Glomerular visceral epithelial cell (primary cell): ENCODE measurements around the gene LSS.

ENCODE experiments used
- DNase-seq: peaks from one replicate; pipeline ENCODE4 v3.0.0-alpha.2; 2016; ENCODE audit errors: extremely low spot score

The LSS gene

GRCh38 chr21:46218906-46219590 is 9.5 kb downstream of the LSS start:
- DNase-seq = no peak

GRCh38 chr21:46217511-46218196 is 10.9 kb downstream of the LSS start:
- no peak for DNase-seq

- DNase-seq = no peak
Measured at GRCh38 chr21:46216132-46216747, 12.3 kb downstream of the LSS start.

DNA sequence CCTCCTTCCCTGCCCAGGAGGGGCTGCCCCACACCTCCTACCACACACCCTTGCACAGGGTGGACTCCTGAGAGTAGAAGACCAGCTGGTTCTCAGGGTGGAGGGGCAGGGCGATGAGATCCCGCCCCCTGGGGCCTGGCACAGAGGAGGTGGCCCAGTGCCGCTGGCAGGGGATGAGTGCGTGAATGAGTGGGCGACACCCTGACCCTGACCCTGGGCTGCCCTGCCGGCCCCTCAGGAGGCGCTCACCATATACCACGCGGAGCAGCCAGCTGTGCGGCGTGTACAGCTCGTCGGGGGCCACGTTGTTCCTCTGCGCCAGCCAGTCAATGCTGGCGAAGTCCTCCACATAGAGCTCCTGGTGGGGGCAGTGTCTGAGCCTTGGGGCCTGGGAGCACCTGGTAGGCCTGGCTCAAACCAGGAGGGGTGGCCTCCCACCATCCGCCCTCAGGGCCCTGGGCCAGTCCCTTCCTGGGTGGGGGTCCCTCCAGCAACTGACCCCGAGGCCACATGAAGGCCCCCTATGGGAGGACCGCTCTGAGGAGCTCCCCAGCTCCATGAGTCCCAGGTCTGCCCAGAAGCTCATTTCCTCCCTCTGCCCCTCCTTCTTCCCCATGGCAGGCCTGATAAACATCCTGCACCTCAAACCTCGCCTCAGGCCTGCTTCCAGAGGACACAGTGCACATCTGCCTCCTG is 13.0 kb downstream of the LSS start:
- no peak for DNase-seq

- DNase-seq = no peak
Measured at GRCh38 chr21:46214478-46215340, 13.9 kb downstream of the LSS start.

DNA sequence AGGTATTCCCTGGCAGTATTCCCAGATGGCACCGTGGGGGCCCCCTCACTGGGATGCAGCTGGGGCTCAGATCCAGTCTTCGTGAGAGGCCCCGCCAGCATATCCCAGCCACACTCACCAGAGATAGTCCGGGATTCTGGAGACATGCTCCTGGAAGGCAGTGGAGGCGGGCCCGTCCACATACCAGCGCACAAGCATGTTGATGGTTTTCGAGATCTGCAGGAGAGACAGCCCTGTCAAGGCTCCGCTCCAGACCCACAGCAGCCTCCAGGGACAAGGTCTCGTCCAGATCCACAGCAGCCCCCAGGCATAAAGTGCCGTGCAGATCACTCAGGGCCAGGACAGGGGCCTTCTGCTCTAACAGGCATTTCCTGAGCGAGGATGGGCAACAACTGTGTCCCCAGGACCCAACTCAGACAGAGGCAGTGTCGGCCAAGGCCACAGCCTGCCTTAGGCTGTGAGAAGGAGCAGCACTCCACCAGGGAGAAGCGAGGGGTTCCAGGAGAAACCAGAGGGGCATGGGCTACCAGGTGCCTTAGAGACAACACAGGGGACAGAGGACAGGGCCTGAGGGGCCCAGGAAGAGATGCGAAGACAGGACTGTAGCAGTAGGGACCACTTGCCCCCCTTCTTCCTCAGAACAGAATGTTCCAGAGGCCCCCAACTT is 14.8 kb downstream of the LSS start:
- no peak for DNase-seq

GRCh38 chr21:46212721-46213484 is 15.7 kb downstream of the LSS start:
- no peak for DNase-seq

DNA sequence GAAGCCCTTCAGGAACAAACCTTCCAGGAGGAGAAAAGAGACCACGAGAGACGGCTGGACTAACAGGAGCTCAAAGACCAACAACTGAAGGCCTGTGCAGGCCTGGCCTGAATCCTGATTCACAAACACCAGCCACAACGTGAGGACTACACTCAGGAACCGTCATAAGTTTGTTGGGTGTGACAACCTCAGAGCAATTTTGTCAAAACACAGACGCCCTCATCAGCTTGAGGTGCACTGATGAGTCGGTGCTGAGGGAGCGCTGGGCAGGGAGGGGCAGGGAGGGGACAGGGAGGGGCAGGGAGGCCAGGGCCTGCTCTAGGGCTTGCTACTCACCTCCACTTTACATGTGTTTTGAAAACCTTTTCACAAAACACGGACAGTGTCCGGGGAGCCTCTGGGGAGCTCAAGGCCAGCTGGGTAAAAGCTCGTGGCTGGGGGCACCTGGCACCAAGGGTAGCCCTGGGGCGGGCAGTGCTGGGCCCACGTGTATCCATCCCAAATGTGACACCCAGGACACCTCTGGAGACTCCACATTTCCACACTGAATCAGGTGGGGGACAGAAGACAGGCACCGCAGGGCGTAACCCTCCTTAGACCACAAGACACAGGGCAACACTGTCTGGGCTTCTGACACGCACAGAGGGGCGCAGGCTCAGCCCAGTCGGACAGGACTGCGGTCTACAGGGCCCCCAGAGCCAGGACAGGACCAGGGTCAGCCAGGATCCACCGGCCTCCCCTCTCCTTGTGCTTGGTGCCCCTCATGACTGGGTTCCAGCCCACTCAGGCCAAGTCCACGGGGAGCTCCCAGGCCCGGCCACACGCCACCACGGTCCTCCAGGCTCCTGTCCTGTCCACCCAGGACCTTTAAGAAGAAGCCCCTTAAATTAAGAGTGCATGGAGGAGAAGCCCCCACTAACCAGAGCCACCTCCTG is 16.5 kb downstream of the LSS start:
- DNase-seq = no peak

- no peak for DNase-seq
Measured at GRCh38 chr21:46211376-46211775, 17.2 kb downstream of the LSS start.

- no peak for DNase-seq
Measured at GRCh38 chr21:46210378-46211136, 18.0 kb downstream of the LSS start.

GRCh38 chr21:46208761-46209721 is 19.5 kb downstream of the LSS start:
- DNase-seq = no peak

DNA sequence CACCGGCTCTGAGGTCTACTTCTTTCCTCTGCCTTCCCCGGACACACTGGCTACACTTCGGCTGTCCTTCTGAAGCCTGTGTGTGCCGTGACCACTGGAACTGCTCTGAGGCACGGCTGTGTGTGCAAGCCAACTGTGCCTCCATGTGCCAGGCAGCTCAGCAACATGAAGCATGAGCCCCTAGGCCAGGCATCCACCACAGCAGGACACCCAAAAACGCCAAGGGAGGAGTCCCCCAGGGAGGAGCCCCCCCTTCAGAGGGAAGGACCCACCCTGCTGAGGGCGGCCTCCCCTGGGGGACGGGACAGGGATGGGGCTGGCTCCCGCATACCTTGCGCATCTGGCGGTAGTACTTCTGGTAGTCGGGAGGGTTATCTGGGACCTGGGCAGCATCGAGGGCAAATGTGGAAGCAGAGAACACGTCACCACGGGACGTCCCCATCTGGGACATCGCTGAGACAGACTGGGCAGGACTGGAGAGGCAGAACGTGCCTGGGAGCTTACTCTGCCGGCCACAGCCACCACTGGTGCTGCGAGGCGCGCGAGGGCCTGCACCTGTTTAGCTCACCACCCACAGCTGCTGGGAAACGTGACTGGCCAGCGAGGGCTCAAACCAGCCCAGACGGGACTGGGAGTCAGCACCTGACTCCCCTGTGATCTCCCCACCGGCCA is 20.5 kb downstream of the LSS start:
- DNase-seq = no peak

DNA sequence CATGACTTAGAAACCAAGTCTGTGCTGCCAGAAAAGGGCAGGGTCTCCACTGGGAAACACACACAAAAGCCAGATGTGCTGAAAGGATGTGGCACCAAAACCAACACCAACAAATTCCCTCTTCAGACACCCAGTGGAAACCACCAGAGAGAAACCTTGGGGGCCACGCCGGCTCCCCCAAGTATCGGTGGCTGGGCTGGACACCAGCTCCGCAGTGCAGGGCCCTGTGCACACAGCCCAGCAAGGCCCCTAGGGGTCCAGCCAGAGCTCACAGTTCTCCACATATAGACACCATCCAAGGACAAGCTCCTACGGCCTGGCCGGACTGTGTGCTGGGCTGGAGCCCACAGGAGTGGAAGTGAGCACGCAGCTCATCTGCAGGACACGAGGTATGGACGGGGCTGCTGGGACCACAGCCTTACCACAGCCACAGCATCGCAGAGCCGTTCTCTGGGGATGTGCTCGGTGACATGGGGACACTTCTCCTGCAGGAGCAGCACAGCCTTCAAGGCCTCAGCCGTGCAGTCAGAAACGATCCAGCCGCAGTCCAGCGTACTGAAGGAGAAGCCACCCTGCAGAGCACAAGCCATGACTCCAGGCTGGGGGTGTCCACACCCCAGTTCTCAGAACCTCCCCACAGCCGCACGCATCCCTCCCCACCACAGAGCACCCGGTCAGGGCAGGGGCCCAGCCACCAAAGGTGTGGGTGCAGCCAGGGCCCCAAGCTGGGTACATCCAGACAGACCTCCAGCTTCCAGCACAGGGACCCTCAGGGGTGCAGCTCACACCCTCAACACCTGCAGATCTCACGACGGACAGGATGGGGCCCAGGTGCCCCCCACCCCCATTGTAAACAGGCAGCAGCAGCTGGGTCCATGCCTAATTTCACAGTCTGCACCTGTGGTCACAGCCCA is 21.3 kb downstream of the LSS start:
- no peak for DNase-seq

GRCh38 chr21:46206163-46207005 is 22.2 kb downstream of the LSS start:
- no peak for DNase-seq

GRCh38 chr21:46205766-46206162 is 22.8 kb downstream of the LSS start:
- no peak for DNase-seq
